ENCODE measurements around the gene CHGA. TPM values are rescaled to one million over a fixed set of nuclear protein-coding genes. Genes with fewer than 3 reads are reported as not detected.

The CHGA gene
- total and polyA plus RNA-seq, 2 of the 8 experiments (the other 6 are each of a cell fraction or from before 2014, with no cell fraction given): 17.5 to 28.2 TPM

DNA sequence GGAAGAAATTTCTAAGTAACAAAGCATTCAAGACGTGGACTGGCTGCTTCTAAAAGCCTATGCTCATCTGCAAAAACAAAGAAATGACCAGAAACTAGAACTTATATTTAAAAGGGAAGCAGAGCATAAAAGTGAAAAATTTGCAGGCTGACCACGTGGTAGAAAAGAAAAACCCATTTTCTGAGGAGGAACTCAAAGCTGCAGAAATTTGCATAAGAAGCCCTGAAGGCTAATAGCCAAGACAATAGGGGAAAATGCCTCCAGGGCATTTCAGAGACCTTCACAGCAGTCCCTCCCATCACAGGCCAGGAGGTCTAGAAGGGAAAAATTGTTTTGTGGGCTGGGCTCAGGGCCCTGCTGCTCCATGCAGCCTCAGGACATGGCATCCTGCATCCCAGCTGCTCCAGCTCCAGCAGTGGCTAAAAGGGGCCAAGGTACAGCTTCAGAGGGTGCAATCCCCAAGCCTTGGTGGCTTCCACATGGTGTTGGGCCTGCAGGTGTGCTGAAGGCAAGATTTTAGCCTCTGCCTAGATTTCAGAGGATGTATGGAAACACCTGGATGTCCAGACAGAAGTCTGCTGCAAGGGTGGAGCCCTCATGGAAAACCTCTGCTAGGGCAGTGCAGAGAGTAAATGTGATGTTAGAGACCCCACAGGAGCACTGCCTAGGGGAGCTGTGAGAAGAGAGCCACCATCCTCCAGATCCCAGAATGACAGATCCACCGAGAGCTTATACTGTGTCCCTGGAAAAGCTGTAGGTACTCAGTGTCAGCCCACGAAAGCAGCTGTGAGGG, 55.5 kb downstream of the CHGA start (continued):
- TF ChIP-seq RXRA (IDR thresholded peaks at IDR 0.05; ENCODE audit: insufficient read depth, low read depth, low read length) (no peak), ASH2L (IDR thresholded peaks at IDR 0.05; ENCODE audit: low read length) (no peak), TAF1 (IDR thresholded peaks at IDR 0.05; ENCODE audit: low read depth, low read length) (no peak), POLR2A (IDR thresholded peaks at IDR 0.05; ENCODE audit: control extremely low read depth in 1 of 2, low read depth in 2 of 2, low read length in 2 of 2) (no peak), KDM5A (IDR thresholded peaks at IDR 0.05; ENCODE audit: low read length) (no peak), EGR1 (IDR thresholded peaks at IDR 0.05; ENCODE audit: borderline replicate concordance, low read depth, low read length) (no peak), GABPA (IDR thresholded peaks at IDR 0.05; ENCODE audit: borderline replicate concordance, insufficient read depth, low read length) (no peak), GTF2F1 (IDR thresholded peaks at IDR 0.05; ENCODE audit: borderline replicate concordance, low read depth, low read length) (no peak), KDM1A (IDR thresholded peaks at IDR 0.05; ENCODE audit: borderline replicate concordance, low read length) (no peak)

Data from H1 (cell line).